Measurements from ENCODE around the gene RAB3B.

RAB3B gene

GRCh38 chr1:51916587-51917405, 73.7 kb downstream of the RAB3B start:
- no peak for TF ChIP-seq CTCF (IDR thresholded peaks at IDR 0.05; ENCODE audit: borderline replicate concordance, control extremely low read depth, extremely low read depth, insufficient read depth, missing control alignments)
- in situ Hi-C loops (cut with MboI; ENCODE audit: low sequenced_read_pairs, unreplicated experiment): no loop called here

GRCh38 chr1:51915951-51916350, 74.5 kb downstream of the RAB3B start:
- no peak for TF ChIP-seq CTCF (IDR thresholded peaks at IDR 0.05; ENCODE audit: borderline replicate concordance, control extremely low read depth, extremely low read depth, insufficient read depth, missing control alignments)
- in situ Hi-C loops (cut with MboI; ENCODE audit: low sequenced_read_pairs, unreplicated experiment): no loop called here
- DNase-seq (ENCODE audit: low spot score): no peak

More at GRCh38 chr1:51916587-51917405, 73.7 kb downstream of the RAB3B start:
- no peak for DNase-seq (ENCODE audit: low spot score)

GRCh38 chr1:51912881-51913280, 77.6 kb downstream of the RAB3B start:
- DNase-seq (ENCODE audit: low spot score): no peak
- no peak for TF ChIP-seq CTCF (IDR thresholded peaks at IDR 0.05; ENCODE audit: borderline replicate concordance, control extremely low read depth, extremely low read depth, insufficient read depth, missing control alignments)
- in situ Hi-C loops (cut with MboI; ENCODE audit: low sequenced_read_pairs, unreplicated experiment): no loop called here

GRCh38 chr1:51910221-51911000, 80.1 kb downstream of the RAB3B start:
- no peak for DNase-seq (ENCODE audit: low spot score)
- in situ Hi-C loops (cut with MboI; ENCODE audit: low sequenced_read_pairs, unreplicated experiment): no loop called here
- no peak for TF ChIP-seq CTCF (IDR thresholded peaks at IDR 0.05; ENCODE audit: borderline replicate concordance, control extremely low read depth, extremely low read depth, insufficient read depth, missing control alignments)

- in situ Hi-C loops (cut with MboI; ENCODE audit: low sequenced_read_pairs, unreplicated experiment): loop anchor here (10.0 kb wide), 1 partner anchor 96 kb away; no protein-coding TSS in a partner anchor
- no peak for TF ChIP-seq CTCF (IDR thresholded peaks at IDR 0.05; ENCODE audit: borderline replicate concordance, control extremely low read depth, extremely low read depth, insufficient read depth, missing control alignments)
- no peak for DNase-seq (ENCODE audit: low spot score)
These were observed 82.0 kb downstream of the RAB3B start for GRCh38 chr1:51908499-51908898.

- in situ Hi-C loops (cut with MboI; ENCODE audit: low sequenced_read_pairs, unreplicated experiment): loop anchor here (10.0 kb wide), 1 partner anchor 98 kb away; no protein-coding TSS in a partner anchor
- no peak for TF ChIP-seq CTCF (IDR thresholded peaks at IDR 0.05; ENCODE audit: borderline replicate concordance, control extremely low read depth, extremely low read depth, insufficient read depth, missing control alignments)
- DNase-seq (ENCODE audit: low spot score): no peak
These were observed 83.3 kb downstream of the RAB3B start for GRCh38 chr1:51907079-51907702.
